Measurements from ENCODE around the gene MIA.
"Not testable (repeated sequence)": the region's sequence is repeated elsewhere in the genome, so short reads cannot be mapped to it uniquely, and the experiment has no call there.

GRCh38 chr19:40822704-40823553 lies 47.6 kb downstream of the MIA start:
- not testable (repeated sequence) for TF ChIP-seq CTCF, EP300 (IDR thresholded peaks at IDR 0.05)
